H1 (cell line): ENCODE measurements around the gene CDC37. TPM values are rescaled to one million over a fixed set of nuclear protein-coding genes. Genes with fewer than 3 reads are reported as not detected.

ENCODE experiments used
- CBX5 ChIP-seq: fragments of 300-800, 300-1000 bp; sonication (generic); IDR thresholded peaks from 2 replicates; pipeline ENCODE4 v1.7.1; 2016; ENCODE audit warnings: antibody characterized with exemption, low read length, low read depth
- CHD7 ChIP-seq: fragments of 300-600 bp; sonication (generic); IDR thresholded peaks from 2 replicates; pipeline ENCODE4 v1.7.1; 2012; ENCODE audit warnings: low read length, moderate library complexity, mild to moderate bottlenecking, inconsistent platforms; ENCODE audit not compliant: insufficient replicate concordance
- EGR1 ChIP-seq: IDR thresholded peaks from 2 replicates; pipeline ENCODE4 v1.6.1; 2011; ENCODE audit warnings: low read depth, low read length, borderline replicate concordance
- EP300 ChIP-seq, 2 experiments: IDR thresholded peaks; 1 replicate in 1 of 2; 2 replicates in 1 of 2; pipeline ENCODE4 v1.6.1; 2011 to 2012; ENCODE audit warnings: low read depth in 2 of 2, low read length in 2 of 2, mild to moderate bottlenecking in 2 of 2, borderline replicate concordance in 1 of 2, inconsistent platforms in 1 of 2, moderate library complexity in 1 of 2
- NRF1 ChIP-seq: IDR thresholded peaks from 2 replicates; pipeline ENCODE4 v1.6.1; 2011; ENCODE audit warnings: mild to moderate bottlenecking, low read depth, low read length, improper control_type of control experiment
- POLR2AphosphoS5 ChIP-seq: IDR thresholded peaks from 2 replicates; pipeline ENCODE4 v1.6.1; 2011; ENCODE audit warnings: low read depth, low read length
- RBBP5 ChIP-seq: IDR thresholded peaks from 2 replicates; pipeline ENCODE4 v1.7.1; 2012; ENCODE audit warnings: low read depth, mild to moderate bottlenecking, inconsistent platforms, low read length, moderate library complexity, borderline replicate concordance
- SP2 ChIP-seq: IDR thresholded peaks from 2 replicates; pipeline ENCODE4 v1.6.1; 2012; ENCODE audit warnings: mild to moderate bottlenecking, low read length, inconsistent platforms
- SP4 ChIP-seq: IDR thresholded peaks from 2 replicates; pipeline ENCODE4 v1.6.1; 2012; ENCODE audit warnings: low read length, inconsistent platforms
- ZNF274 ChIP-seq: IDR thresholded peaks from 2 replicates; pipeline ENCODE4 v1.7.0; 2012; ENCODE audit warnings: low read length, borderline replicate concordance; ENCODE audit errors: extremely low read depth
- polyA plus RNA-seq, 7 experiments: library from polyadenylated mRNA; depleted of rRNA in 3 of 7; stranded (reverse) in 5 of 7; unstranded in 2 of 7; fragments of >200 nt in 5 of 7; fragments of 200-250 nt in 2 of 7; gene quantifications; 1 replicate in 5 of 7; 2 replicates in 1 of 7; 4 replicates in 1 of 7; pipeline versions ENCODE4 v1.2.1 to v1.2.3, GENCODE V29; 2011 to 2013; ENCODE audit warnings: missing spikeins in 2 of 7, mixed read lengths in 2 of 7
- total RNA-seq: library from RNA; stranded (reverse); fragmentation: NEBNext Ultra II Directional; extraction: Animal tissue kit (Norgen Biotek cat#: 25700); gene quantifications from 2 replicates; pipeline ENCODE4 v1.2.1, GENCODE V29; 2021

The CDC37 gene
- total and polyA plus RNA-seq, 2 of the 8 experiments (the other 6 are each of a cell fraction or from before 2014, with no cell fraction given), result 162 to 181 TPM

GRCh38 chr19:10403137-10404021 lies at the start of gene CDC37 (continued):
- TF ChIP-seq CHD7 (no peak), CBX5 (no peak), RBBP5 (peak; percentile 43; the same call in 1 of the 2 replicates), NRF1 (no peak), EGR1 (no peak), EP300 (IDR thresholded peaks at IDR 0.05; ENCODE audit: borderline replicate concordance in 1 of 2, low read depth in 2 of 2, low read length in 2 of 2) (no peak), SP2 (no peak), SP4 (no peak), POLR2AphosphoS5 (peak; percentile 91; the same call in 1 of the 2 replicates), ZNF274 (no peak)
